Pons (tissue), 1 donor: ENCODE data around the gene TTC13.

Source experiments
- DNase-seq: peaks from one replicate; pipeline ENCODE4 v3.0.0-alpha.2; 2016; ENCODE audit warnings: low spot score

The TTC13 gene

GRCh38 chr1:230992100-230992774 lies 13.6 kb upstream of the TTC13 start:
- DNase-seq = no peak

- peak; percentile 45 for DNase-seq
These were observed 8.8 kb upstream of the TTC13 start for GRCh38 chr1:230987448-230987847.

GRCh38 chr1:230986976-230987375 lies 8.3 kb upstream of the TTC13 start:
- peak; percentile 80 for DNase-seq

- DNase-seq = no peak
These were observed 7.0 kb upstream of the TTC13 start for GRCh38 chr1:230985711-230986110.

- DNase-seq = peak; percentile 44
These were observed 6.2 kb upstream of the TTC13 start for GRCh38 chr1:230984622-230985515.

GRCh38 chr1:230983811-230984210 lies 5.2 kb upstream of the TTC13 start:
- no peak for DNase-seq

- no peak for DNase-seq
These were observed 4.0 kb upstream of the TTC13 start for GRCh38 chr1:230982696-230983095.

- DNase-seq = no peak
These were observed 1.3 kb upstream of the TTC13 start for GRCh38 chr1:230979952-230980351.

- DNase-seq = no peak
These were observed 692 bp upstream of the TTC13 start for GRCh38 chr1:230979389-230979716.

- peak; percentile 49 for DNase-seq
These were observed 735 bp downstream of the TTC13 start for GRCh38 chr1:230977761-230978490.

- DNase-seq = peak; percentile 46
These were observed 1.6 kb downstream of the TTC13 start for GRCh38 chr1:230976825-230977747.

GRCh38 chr1:230976360-230976759 lies 2.3 kb downstream of the TTC13 start:
- DNase-seq = no peak

- DNase-seq = no peak
These were observed 3.0 kb downstream of the TTC13 start for GRCh38 chr1:230975636-230976035.

- peak; percentile 42 for DNase-seq
These were observed 5.8 kb downstream of the TTC13 start for GRCh38 chr1:230972855-230973271.

- DNase-seq = no peak
These were observed 6.9 kb downstream of the TTC13 start for GRCh38 chr1:230971771-230972170.

- DNase-seq = no peak
These were observed 8.2 kb downstream of the TTC13 start for GRCh38 chr1:230970432-230970831.

GRCh38 chr1:230966358-230966873 lies 12.2 kb downstream of the TTC13 start:
- DNase-seq = no peak

- no peak for DNase-seq
These were observed 13.1 kb downstream of the TTC13 start for GRCh38 chr1:230965535-230965934.

GRCh38 chr1:230964896-230965295 lies 13.8 kb downstream of the TTC13 start:
- DNase-seq = no peak

- no peak for DNase-seq
These were observed 20.3 kb downstream of the TTC13 start for GRCh38 chr1:230958370-230958769.

- DNase-seq = no peak
These were observed 21.1 kb downstream of the TTC13 start for GRCh38 chr1:230957580-230957989.
